Activated gamma-delta T cell treated with anti-CD3 and anti-CD28 coated beads, Interleukin-2, amount 50 U/mL, for 16 hours (primary cell): ENCODE results near the gene HRH3.

Source experiments
- DNase-seq: peaks from one replicate; pipeline ENCODE4 v3.0.0-alpha.2; 2020; ENCODE audit warnings: low read depth

Gene HRH3

DNA sequence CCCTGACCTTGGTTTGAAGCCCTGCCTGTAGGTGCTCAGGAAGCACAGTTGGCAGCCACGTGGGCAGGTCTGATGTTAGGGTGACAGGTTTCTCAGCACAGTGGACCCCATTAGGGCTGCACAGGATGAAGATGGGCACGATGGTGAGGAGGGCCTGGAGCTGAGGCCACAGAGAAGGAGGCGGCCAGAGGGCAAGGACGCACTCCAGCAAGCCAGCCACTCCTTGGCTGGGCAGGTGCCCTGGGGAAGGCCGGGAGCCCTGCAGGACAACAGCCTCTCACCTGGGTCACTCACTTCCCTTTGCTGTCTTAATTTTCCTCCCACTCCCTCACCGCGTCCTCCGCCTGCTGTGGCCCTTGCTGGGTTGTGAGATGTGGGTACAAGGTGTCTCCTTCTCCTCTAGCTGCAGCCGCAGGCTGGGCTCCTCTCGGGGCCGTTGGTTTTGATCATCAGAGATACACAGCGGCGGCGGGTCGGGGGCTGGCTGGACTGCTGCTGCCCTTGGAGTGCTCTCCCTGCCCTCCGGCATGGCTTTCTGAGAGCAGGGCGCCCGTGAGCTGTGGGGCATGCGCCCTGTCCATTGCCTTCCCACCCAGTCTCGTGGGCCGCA is 23.9 kb upstream of the HRH3 start:
- DNase-seq = no peak

DNA sequence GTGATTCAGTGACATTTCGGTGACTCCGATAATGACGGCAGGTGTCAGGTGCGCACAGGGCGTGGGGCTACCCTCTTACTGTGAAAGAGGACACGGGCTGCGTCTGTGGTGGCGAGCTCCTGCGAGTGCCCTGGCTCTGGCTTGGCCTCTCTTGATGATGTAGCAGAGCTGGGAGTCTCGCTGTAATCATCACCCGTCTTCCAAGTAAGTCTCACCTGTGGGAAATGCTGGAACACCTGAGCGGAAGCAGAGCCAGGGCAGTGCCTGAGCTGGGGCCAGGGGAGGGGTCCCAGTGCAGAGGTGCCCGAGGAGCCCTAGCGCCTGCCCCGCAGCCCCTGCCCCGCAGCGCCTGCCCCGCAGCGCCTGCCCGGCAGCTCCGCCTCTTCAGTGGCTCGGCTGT is 23.0 kb upstream of the HRH3 start:
- no peak for DNase-seq

DNA sequence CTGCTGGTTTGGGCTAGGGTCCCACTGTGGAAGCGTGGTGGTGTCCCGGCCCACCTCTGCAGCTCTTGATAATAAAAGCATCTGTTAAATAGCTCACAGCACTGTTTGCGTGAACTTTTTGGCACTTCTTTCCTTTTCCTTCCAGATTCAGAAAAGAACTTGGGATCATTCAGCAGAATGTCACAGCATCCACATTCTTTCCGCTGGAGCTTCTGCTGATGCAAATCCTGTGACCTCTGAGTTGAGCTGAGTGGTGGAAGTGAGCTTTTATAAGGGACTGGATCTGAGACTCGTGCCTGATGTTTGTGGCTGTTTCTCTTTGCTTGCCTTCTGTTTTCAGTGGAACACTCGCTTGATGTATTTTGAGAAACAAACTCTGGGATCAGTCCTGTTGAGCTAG is 22.1 kb upstream of the HRH3 start:
- DNase-seq = no peak

DNA sequence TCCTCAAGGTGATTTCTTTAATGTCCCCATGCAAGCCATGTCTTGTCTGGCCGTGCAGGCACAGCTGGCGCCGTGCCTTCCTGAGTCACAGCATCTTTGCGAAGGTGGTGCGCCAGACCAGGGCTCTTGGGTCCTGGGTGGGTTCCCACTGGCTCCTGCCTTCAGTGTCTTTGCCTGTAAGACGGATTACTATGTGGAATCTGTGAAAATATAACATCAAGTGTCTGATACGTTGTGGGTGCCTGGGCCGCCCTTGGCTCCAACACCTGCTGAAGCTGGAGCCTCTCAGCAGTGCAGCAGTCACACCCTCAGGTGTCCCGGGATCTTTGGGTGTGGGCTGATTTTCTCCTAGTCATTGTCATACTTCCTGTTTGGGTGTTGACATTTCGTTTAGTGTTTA is 21.4 kb upstream of the HRH3 start:
- DNase-seq = no peak

DNA sequence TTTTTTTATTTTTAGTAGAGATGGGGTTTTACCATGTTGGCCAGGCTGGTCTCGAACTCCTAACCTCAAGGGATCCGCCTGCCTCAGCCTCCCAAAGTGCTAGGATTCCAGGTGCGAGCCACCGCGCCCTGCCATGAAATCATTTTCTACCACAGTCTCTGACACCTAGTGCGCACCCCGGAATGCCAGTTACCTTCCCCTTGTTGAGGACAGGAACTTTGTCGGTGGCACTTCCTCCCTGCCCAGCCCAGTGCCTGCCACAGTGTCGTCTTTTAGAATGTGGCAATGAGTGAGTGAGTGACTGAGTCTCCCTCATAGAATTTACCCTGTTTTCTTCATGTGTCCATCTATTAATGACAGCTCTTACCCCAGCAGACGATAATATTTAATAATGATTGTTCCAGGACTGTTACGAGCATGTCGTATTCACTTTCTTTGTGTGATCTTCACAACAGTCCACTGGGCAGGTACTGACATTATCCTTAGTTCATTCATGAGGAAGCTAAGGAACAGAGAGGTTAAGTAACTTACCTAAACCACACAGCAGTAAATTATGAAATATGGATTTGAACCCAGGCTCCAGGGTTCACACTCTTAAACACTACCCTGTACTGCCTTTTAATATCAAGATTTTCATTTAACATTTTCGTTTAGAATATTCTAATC is 20.1 kb upstream of the HRH3 start:
- DNase-seq = no peak

DNA sequence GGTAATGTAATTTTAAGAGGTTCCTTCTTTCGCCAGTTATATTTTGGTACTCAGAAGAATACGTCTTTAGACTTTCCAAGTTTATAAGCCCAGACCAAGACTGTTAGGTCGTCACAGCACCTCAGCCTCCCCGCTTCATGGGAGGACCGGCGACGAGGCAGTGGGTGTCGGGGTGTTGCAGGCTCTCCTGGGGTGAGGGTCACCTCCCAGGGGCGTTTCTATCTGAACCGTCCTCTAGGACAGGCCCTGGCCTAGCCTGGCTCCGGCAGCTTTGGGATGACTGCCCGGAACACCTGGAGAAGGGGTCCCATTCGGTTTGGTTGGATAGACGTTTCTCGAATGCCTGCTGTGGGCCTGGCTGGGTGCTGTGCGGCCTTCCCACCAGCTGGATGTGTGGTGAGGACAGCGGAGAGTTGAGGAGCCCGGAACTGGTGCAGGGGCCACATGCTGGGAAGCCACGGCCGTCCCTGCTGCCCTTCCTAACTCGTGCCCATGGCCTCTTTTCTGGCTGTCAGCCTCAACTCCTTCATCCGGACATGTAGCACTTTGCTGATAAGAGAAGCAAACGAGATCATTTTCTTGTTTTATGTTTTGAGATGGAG is 19.3 kb upstream of the HRH3 start:
- DNase-seq = no peak

DNA sequence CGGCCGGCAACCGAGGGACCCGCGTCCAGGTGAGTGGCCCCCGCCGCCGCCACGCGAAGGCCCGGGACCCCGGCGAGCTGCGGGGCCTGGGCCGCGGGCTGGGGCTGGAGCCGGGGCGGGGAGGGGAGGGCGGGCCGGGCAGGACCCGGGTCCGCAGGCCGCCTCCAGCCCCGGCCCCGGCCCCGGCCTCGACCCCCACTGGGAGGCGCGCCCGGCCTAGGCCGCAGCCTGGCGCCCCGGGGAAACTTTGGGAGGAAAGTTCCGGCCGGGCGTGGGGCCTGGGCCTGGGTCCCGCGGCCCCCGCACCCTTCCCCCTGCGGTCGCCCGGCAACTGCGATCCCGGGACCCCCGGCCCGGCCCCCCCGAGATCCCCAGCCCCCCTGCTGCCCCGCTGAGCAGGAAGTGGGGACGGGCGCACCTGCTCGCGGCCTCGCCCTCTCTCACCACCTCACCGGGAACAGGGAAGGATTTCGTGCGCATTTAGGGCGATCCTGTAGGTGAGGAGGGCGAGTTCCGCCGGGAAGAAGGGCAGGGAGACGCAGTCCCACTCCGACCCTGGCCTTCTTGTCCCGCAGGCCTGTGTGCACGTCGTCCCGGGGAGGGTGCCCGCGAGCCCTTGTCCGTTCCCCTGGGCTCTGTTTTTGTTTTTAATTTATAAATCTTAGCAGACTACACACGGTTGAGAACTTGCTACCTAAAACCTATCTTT is 18.6 kb upstream of the HRH3 start:
- no peak for DNase-seq

DNA sequence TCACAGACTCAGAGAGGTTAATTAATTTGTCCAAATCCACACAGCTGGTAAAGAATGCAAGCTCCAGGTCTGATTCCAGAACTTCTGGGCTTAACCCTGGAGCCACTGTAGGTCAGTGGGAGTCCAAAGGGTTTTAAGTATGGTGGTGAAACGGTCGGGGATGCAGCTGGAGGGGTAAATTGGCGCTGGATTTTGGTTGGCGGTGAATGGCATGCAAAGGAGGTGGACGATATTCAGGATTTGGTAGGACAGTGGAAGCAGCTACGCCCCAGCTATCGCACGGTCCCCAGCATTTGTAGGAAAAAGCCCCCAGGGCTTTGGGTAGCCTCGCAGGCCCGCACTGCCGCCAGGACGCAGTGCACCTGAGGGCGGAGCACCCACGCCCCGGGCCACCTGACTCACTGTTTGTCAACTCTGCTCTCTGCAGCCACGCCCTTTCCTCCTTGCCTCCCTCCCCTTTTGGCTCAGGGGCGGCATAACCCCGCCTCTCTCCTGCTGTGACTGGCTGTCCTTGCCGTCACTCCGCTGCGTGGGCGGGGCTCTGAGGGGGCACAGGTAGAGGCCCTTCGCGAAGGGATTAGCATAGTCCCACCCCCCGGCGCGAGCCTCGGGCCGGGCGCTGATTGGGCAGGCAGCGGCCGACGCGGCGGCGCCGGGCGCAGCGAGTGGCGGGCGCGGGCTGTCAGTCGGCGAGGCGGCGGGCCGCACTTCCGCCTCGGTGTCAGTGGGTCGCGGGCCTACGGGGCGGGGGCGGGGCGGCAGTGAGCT is 17.9 kb upstream of the HRH3 start, which contains the start of gene OSBPL2:
OSBPL2 (plus strand) TSS at position 721 of the 768 bp plus-strand sequence. CDS start 17,664 bp downstream, outside the sequence.
- DNase-seq = peak; percentile 100

DNA sequence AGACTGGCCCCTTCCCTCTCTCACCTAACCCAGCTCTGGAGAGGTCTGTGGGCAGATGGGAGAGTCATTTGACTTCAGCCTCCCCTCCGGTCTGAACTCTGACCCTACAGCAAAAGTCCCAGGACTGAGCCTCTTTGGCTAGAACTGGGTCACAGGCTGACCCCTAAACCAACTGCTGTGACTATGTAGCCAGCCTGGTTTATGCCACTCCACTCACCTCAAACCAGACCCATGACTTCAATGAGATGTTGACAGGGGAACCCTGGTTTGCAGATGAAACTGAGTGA is 17.4 kb upstream of the HRH3 start:
- DNase-seq = no peak

DNA sequence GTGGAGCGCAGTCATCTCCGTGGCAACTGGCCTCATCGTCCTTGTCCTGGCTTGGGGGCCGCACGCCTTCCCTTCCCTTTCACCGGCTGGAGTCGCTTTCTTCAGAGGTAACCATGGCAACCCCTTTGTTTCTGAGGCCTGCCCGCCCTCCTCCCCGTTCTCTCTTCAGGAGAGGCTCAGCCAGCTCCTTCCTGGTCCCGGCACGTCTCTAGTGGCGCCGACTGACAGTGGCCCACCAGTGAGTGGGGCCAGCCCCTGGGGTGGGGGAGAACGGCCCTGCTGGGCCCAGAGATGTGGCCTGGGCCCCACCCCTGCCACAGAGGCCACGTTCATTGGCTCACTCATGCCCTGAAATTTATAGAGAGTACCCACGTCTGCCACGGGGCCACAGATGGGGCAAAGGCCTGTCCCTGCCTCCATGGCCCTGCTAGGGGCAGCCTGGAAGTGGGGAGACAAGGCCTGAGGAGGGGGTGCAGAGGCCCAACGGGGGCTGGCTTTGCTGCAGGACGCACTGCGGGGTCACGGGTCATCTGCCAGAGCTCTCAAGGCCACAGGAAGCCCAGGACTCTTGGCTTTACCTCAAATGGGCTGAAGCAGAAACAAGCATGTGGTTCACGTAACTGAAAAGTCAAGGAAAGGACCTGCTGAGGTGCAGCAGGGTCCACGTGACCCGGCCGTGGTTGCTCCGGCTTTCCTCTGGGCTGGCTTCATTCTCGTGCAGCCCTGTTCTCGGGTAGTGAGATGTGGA is 16.9 kb upstream of the HRH3 start:
- DNase-seq = no peak

DNA sequence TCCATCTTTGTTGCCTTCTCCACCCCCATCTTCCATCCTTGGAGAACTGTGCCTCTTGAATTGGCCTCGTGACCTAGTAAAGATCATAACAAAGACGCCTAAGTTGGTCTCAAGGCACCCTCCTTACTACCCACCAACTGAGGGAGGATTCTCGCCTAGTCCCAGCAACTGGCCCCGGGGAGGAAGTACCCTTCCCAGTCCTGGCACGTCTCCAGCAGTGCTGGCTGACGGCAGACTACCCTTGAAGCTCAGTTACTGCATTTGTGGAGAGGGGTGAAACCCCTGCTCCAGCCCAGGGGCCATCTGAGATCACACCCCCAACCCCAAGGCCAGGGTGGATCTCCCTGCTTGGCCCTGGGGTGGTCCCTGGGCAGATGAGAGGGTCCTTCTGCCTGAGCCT is 16.1 kb upstream of the HRH3 start:
- no peak for DNase-seq

DNA sequence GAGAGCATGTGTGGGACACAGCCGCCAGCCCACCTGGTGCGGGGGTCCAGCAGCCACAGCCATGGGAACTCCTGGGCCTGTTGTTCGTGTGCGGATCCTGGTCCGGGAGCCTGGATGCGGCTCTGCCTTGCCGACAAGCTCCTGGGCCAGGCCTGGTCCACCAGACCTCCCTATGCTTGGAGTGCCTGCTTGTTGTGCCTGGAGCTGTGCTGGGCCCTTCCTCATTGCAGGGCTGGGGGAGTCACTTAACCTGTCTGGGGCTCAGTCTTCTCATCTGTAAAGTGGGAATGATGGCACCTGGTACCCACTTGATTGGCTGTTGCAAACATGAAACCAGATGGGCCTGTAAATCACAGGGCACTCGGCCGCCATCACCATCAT is 15.7 kb upstream of the HRH3 start:
- DNase-seq = no peak

DNA sequence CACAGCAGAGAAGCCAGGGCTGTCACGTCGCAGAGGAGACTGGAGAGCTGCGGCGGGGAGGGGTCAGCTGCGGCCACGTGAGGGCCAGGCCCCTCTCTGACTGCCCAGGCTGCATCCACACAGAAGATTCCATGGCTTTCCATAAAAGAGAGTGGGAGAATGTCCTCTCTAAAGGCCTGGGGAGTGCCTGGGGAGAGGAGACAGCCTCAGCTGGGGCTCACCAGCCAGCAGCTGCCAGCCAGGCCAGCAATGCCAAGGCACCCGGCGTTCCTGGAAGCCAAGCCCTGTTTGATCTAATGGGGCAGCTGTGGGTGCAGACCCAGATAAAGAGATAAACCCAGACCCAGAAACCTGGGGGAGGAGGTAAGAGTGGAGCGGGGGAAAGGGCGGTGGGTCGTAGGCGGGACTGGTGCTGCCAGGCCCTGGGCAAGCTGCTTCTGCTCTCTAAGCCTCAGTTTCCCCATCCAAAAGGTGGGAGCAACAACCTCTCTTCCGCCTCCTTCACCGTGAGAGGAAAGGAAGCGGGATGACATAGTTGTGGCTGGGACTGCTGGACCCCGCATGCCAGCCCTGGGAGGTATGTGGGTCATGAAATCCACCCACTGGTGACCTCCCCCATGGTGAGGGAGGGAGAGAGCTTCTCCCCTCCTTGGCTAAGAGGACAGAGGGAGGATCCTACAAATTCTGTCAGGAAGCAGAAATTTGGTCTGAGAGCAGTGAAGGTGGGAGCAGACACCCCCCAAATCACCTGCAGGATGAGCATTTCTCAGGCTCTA is 15.1 kb upstream of the HRH3 start:
- no peak for DNase-seq

DNA sequence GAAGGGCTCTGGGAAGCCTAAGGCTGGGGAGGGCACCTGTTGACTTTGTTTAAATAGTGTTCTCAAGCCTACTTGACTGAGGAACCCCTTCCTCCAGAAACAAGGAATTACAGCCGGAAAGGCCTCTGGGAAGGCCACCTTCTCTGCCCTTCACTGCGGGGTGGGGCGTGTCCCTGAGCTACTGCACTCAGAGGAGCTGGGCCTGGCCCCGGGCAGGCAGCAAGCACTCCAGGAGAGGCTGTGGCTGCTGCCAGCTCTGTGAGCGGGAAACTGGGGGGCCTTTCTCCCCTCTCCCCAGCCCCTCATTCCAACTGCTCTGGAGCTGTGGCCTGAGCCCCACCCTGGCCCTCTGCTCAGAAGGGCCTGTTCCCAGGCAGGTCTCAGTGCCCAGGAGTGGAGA is 14.3 kb upstream of the HRH3 start:
- DNase-seq = no peak

DNA sequence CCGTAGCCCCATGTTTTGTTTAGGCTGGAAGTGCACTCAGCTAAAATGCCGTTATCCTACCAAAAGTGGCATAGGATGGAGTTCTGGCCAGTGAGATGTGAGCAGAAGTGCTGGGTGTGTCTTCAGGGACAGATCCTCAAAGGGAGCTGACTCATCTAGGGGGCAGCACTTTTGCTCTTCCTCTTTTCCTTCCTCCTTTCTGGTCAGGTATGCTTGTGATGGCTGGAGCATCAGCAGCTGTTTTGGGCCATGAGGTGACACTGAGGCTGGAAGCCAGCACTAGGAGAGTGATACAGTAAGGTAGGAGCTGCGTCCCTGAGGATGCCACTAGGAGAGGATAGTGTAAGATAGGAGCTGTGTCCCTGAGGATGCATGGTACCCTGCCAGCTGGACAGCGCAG is 13.6 kb upstream of the HRH3 start:
- no peak for DNase-seq

DNA sequence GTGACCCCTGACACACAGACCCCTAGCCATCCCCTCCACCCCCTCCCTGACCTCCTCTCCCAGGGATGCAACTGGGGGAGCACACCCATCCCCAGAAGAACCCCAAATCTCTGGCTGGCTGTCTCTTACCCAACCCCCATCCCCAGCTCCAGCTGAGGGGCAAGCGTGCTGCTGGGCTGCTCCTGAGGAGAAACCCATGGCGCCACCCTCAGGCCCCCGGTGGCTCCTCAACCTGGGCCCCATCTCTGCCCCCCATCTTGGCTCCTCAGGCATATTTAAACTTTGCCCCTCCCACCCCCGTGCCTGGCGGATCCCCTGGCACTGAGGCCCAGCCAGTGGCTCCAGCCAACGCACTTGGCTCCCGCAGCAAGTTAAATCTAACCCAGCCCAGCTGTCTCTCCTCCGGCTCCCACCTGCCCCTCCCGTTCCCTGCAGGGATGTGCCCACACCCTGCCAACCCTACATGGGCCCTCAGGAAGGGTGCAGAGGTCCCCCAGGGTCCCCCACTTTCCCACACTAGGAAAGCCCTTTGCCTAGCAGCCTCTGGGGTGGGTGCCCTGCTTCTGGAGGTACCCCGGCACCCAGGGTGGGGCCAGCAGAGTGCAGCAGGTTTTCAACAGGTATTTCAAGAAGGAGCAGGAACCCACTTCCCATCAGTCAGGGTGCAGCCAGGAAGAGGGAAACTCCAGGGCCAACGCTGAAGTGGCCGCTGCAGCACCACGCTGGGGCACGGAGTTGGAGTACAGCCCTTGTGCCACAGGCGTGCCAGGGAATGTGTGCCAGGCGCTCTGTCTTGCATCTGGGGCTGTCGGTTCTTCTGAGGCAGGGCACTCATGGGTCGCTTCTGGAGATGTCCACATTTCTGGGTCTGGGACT is 12.9 kb upstream of the HRH3 start:
- DNase-seq = no peak

DNA sequence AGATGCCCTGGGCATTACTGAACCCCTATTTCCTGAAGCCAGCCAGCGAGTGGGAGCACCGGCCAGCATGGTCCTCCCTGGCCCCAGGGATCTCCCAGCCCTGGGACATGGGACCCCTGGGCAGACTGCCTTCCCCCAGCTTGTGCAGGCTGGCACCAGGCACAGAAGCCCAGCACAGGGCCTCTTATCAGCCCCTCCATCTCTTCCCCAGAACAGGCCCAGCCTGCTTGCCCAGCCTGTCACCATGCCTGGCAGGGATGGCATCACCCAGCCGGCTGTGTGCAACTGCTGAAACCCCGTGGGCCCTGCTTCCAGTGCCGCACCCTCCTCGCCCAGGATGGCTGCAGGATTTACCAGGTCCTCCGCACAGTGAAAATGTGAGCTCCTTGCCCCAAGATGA is 12.1 kb upstream of the HRH3 start:
- no peak for DNase-seq

DNA sequence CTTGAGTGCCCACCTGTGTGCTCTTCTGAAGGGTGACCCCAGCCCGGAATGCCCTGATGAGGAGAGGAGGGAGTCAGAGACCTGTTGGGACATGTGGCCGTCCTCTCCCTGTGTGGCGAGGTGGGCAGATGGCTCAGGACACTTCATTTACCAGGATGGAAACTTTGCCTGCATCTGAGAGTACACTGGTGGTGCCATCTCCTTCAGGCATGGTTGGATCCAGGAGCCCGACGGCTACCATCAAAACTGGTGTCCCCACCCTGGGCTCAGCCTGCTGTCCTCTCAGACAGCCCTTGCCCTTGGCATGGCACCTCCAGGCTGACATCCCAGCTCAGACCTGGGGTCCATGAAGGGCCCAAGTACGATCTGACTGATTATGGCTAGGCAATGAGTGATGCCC is 11.2 kb upstream of the HRH3 start:
- no peak for DNase-seq

DNA sequence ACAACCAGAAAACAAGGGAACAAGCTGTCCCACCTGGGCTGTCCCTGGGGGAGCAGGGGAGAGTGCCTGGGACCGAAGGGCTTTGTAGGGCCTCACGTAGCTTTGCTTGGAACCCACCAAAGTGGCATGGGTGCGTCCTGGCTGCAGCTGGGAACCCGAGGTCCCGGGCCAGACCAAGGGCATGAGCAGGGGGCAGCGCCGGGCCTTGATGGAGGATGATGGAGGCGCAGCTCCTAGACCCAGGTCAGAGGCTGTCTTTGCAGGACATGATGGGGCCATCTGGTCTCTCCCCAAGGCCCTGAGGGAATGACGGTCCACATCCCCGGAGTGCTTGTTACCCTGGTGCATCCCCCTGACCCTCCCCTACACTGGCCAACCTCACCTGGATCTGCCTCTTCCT is 10.6 kb upstream of the HRH3 start:
- no peak for DNase-seq

DNA sequence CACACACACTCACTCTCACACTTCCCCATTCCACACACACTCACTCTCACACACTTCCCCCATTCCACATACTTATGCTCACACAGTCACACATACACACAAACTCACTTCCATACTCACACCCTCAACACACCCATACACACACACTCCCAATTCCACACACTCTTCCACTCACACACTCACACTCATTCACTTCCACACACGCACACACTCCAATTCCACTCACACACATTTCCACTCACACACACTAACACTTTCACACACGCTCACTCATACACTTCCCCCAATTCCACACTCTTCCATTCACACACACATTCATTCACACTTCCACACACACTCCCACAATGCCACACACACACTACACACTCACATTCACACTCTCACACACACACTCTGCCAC is 10.2 kb upstream of the HRH3 start:
- no peak for DNase-seq
